ENCODE results near the gene ITSN2. TPM values are rescaled to one million over a fixed set of nuclear protein-coding genes. Genes with fewer than 3 reads are reported as not detected.

The ITSN2 gene
- total RNA-seq, 4 donors from 2014 or later = 32.8 to 58.0 (median 41.4) TPM

DNA sequence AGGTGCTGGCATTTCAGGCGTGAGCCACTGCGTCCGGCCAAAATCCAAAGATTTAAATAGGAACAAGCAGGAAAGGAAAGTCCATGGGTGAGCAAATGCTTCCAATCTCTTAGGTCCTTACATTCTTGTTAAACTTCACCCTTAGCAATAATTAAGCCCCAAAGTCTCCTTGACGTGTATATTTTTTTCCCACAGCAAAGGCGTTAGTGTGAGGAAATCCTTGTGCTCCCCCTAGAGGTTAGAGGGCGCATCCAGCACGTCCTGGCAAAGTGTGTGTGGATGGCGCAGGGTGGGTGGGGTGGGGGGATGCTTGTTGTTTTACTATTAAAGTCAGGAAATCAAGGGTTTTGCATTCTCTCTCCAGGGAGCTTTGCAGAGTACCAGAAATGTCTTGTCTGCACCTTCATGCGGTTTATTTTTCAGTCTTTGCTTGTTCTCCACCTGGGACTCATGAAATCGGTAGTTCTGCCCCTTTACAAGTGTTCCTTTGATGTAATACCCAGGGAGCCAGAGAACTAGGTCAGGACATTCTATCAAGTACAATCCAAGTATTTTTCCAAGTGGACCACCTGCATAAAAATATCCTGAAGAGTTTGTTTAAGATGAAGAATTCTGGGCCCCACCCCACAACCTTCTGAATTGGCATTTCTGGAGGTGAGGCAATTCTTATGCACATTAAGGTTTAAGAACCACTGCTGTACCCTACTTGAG is 22.2 kb upstream of the ITSN2 start:
- DNase-seq = peak; percentile 54
- 0 to 26% methylated on average over 5 to 10 of the region's 10 CpGs for WGBS, 2 donors (ENCODE audit: low coverage in 1 of 2)
- in situ Hi-C loops (cut with MboI; ENCODE audit: low pct_ligation_motif_present in 1 of 4, low pct_unique_long_range_greater_than_20kb in 1 of 4, low sequenced_read_pairs in 3 of 4) (loop anchor here in 2 of 4 donors (25.0 kb wide), 2 partner anchors 120 to 145 kb away; no protein-coding TSS in a partner anchor), intact Hi-C loops (cut with DNase I; ENCODE audit: low total_unique reads) (no loop called here)
- peaks cover 0 to 7% (median 3%) of the 10 kb centered on the region in 4 donors for H3K4me1 ChIP-seq
- H3K4me3 ChIP-seq = no peak overlapping the region
- H3K9me3 ChIP-seq = no peaks in the 10 kb centered on the region
- TF ChIP-seq, protein P1, sequence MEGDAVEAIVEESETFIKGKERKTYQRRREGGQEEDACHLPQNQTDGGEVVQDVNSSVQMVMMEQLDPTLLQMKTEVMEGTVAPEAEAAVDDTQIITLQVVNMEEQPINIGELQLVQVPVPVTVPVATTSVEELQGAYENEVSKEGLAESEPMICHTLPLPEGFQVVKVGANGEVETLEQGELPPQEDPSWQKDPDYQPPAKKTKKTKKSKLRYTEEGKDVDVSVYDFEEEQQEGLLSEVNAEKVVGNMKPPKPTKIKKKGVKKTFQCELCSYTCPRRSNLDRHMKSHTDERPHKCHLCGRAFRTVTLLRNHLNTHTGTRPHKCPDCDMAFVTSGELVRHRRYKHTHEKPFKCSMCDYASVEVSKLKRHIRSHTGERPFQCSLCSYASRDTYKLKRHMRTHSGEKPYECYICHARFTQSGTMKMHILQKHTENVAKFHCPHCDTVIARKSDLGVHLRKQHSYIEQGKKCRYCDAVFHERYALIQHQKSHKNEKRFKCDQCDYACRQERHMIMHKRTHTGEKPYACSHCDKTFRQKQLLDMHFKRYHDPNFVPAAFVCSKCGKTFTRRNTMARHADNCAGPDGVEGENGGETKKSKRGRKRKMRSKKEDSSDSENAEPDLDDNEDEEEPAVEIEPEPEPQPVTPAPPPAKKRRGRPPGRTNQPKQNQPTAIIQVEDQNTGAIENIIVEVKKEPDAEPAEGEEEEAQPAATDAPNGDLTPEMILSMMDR (IDR thresholded peaks at IDR 0.05) = peak; percentile 33 to 83 (median 81)
- no peak for TF ChIP-seq EP300 (IDR thresholded peaks at IDR 0.05; ENCODE audit: low read depth)
- H3K27ac ChIP-seq = no peak overlapping the region
- H3K27me3 ChIP-seq = no peaks in the 10 kb centered on the region
- no peaks in the 10 kb centered on the region for H3K36me3 ChIP-seq

GRCh38 chr2:24380820-24381219 is 20.5 kb upstream of the ITSN2 start:
- TF ChIP-seq POLR2AphosphoS5 (IDR thresholded peaks at IDR 0.05) = no peak
- TF ChIP-seq, protein P1 (IDR thresholded peaks at IDR 0.05) = no peak
- TF ChIP-seq POLR2A (IDR thresholded peaks at IDR 0.05) = no peak
- no peak for TF ChIP-seq EP300 (IDR thresholded peaks at IDR 0.05; ENCODE audit: low read depth)
- in situ Hi-C loops (cut with MboI; ENCODE audit: low pct_ligation_motif_present in 1 of 4, low pct_unique_long_range_greater_than_20kb in 1 of 4, low sequenced_read_pairs in 3 of 4) (loop anchor here in 2 of 4 donors (25.0 kb wide), 2 partner anchors 119 to 144 kb away; no protein-coding TSS in a partner anchor), intact Hi-C loops (cut with DNase I; ENCODE audit: low total_unique reads) (no loop called here)
- H3K4me3 ChIP-seq = no peak overlapping the region
- no peak for DNase-seq
- no peaks in the 10 kb centered on the region for H3K36me3 ChIP-seq
- WGBS, 2 donors (ENCODE audit: low coverage in 1 of 2) = 80 to 93% methylated on average over 2 of the region's 2 CpGs
- H3K27ac ChIP-seq = no peak overlapping the region
- H3K9me3 ChIP-seq = no peaks in the 10 kb centered on the region
- H3K27me3 ChIP-seq = no peaks in the 10 kb centered on the region
- peaks cover 0 to 7% (median 3%) of the 10 kb centered on the region in 4 donors for H3K4me1 ChIP-seq

GRCh38 chr2:24375349-24376087 is 15.2 kb upstream of the ITSN2 start:
- no peaks in the 10 kb centered on the region for H3K4me1 ChIP-seq
- DNase-seq = no peak
- WGBS, 2 donors (ENCODE audit: low coverage in 1 of 2) = 42 to 65% methylated on average over 2 to 5 of the region's 8 CpGs
- intact Hi-C loops (cut with DNase I; ENCODE audit: low total_unique reads) = no loop called here
- TF ChIP-seq POLR2A (IDR thresholded peaks at IDR 0.05) = no peak
- TF ChIP-seq EP300 (IDR thresholded peaks at IDR 0.05; ENCODE audit: low read depth) = no peak
- TF ChIP-seq, protein P1 (IDR thresholded peaks at IDR 0.05) = no peak
- no peak for TF ChIP-seq POLR2AphosphoS5 (IDR thresholded peaks at IDR 0.05)
- H3K27ac ChIP-seq = no peak overlapping the region
- no peak overlapping the region for H3K4me3 ChIP-seq
- H3K27me3 ChIP-seq = no peaks in the 10 kb centered on the region
- H3K9me3 ChIP-seq = no peaks in the 10 kb centered on the region
- in situ Hi-C loops (cut with MboI; ENCODE audit: low pct_ligation_motif_present in 1 of 4, low pct_unique_long_range_greater_than_20kb in 1 of 4, low sequenced_read_pairs in 3 of 4) = loop anchor here in 2 of 4 donors (25.0 kb wide), 2 partner anchors 113 to 138 kb away; no protein-coding TSS in a partner anchor
- H3K36me3 ChIP-seq = no peaks in the 10 kb centered on the region

GRCh38 chr2:24374301-24374700 is 14.0 kb upstream of the ITSN2 start:
- in situ Hi-C loops (cut with MboI; ENCODE audit: low pct_ligation_motif_present in 1 of 4, low pct_unique_long_range_greater_than_20kb in 1 of 4, low sequenced_read_pairs in 3 of 4) = no loop called here
- H3K27me3 ChIP-seq = no peaks in the 10 kb centered on the region
- TF ChIP-seq EP300 (IDR thresholded peaks at IDR 0.05; ENCODE audit: low read depth) = no peak
- no peak for TF ChIP-seq POLR2A (IDR thresholded peaks at IDR 0.05)
- TF ChIP-seq, protein P1 (IDR thresholded peaks at IDR 0.05) = no peak
- no peak for TF ChIP-seq POLR2AphosphoS5 (IDR thresholded peaks at IDR 0.05)
- no peaks in the 10 kb centered on the region for H3K36me3 ChIP-seq
- WGBS, 2 donors (ENCODE audit: low coverage in 1 of 2) = 54% methylated on average over 3 of the region's 4 CpGs; no CpG with 5 or more reads in 1 of the 2 donors
- DNase-seq = no peak
- no peaks in the 10 kb centered on the region for H3K4me1 ChIP-seq
- no peak overlapping the region for H3K27ac ChIP-seq
- H3K9me3 ChIP-seq = no peaks in the 10 kb centered on the region
- intact Hi-C loops (cut with DNase I; ENCODE audit: low total_unique reads) = no loop called here
- H3K4me3 ChIP-seq = no peak overlapping the region

Data from transverse colon (tissue), 4 donors.